Suprapubic skin (tissue), 4 donors: ENCODE results near the gene COQ10A. TPM values are rescaled to one million over a fixed set of nuclear protein-coding genes. Genes with fewer than 3 reads are reported as not detected.
"Not testable (repeated sequence)": the region's sequence is repeated elsewhere in the genome, so short reads cannot be mapped to it uniquely, and the experiment has no call there.

Source experiments
- DNase-seq, 2 donors: peaks; one replicate each; pipeline ENCODE4 v3.0.0-alpha.2; 2019; ENCODE audit warnings: low spot score in 2 of 2
- H3K27ac ChIP-seq: fragments of 200-600 bp; sonication (generic); one replicate; pipeline ENCODE4 v1.5.1; 2019
- H3K27me3 ChIP-seq: fragments of 200-600 bp; sonication (generic); one replicate; pipeline ENCODE4 v1.5.1; 2019
- H3K36me3 ChIP-seq: fragments of 200-600 bp; sonication (generic); one replicate; pipeline ENCODE4 v1.5.1; 2019
- H3K4me1 ChIP-seq: fragments of 200-600 bp; sonication (generic); one replicate; pipeline ENCODE4 v1.5.1; 2019
- H3K4me3 ChIP-seq: fragments of 200-600 bp; sonication (generic); one replicate; pipeline ENCODE4 v1.5.1; 2019; ENCODE audit warnings: mild to moderate bottlenecking
- H3K9me3 ChIP-seq: fragments of 200-600 bp; sonication (generic); one replicate; pipeline ENCODE4 v1.5.1; 2019
- EP300 ChIP-seq: sonication (generic); formaldehyde crosslinking; IDR thresholded peaks from one replicate; pipeline ENCODE4 v1.6.1; 2017; ENCODE audit warnings: antibody characterized with exemption
- POLR2A ChIP-seq, 2 donors: fragments of 450-650 bp; IDR thresholded peaks; one replicate each; pipeline ENCODE4 v1.6.1; 2017; ENCODE audit warnings: antibody characterized with exemption in 2 of 2, mild to moderate bottlenecking in 2 of 2, moderate library complexity in 2 of 2
- POLR2AphosphoS5 ChIP-seq, 3 donors: sonication (generic); formaldehyde crosslinking; IDR thresholded peaks; one replicate each; pipeline ENCODE4 v1.6.1; 2017; ENCODE audit warnings: antibody characterized with exemption in 3 of 3
- WGBS: methylation state at CpG from one replicate; pipeline ENCODE4 v1.1.5; 2018; 5-methylcytosine and 5-hydroxymethylcytosine counted together
- total RNA-seq, 4 donors: library from RNA; depleted of rRNA; stranded (reverse); fragments of >200 nt; gene quantifications; one replicate each; pipeline ENCODE4 v1.1.0, GENCODE V29; 2016
- TF ChIP-seq, protein P1 (sequence below), 2 donors: fragments of 200-600 bp in 1 of 2; fragments of 450-650 bp in 1 of 2; sonication (generic) in 1 of 2; IDR thresholded peaks; one replicate each; pipeline ENCODE4 v1.5.1; 2016 to 2019; ENCODE audit warnings: antibody characterized with exemption in 2 of 2, mild to moderate bottlenecking in 1 of 2, moderate library complexity in 1 of 2

COQ10A gene
- total RNA-seq, 4 donors from 2014 or later, result 3.4 to 17.0 (median 7.6) TPM

DNA sequence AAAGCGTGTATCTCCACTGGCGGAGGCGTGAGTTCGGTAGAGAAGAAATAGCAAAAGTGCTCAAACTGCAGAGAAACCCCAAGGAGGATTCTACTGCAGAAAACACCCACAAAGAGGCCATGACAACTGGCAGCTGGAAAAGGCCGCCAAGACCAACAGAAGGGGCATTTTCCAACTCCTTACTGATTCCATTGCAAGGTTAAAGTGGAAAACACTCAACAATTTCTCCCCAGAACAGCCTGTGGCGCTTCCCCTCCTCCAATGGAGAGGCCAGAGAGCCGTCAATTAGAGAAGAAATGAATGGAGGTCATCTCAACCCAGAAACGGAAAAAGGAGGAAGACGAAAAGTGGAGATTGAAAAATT, 7.9 kb upstream of the COQ10A start:
- peak overlapping the region; percentile 83 for H3K27ac ChIP-seq
- H3K4me1 ChIP-seq, result peaks cover 31% of the 10 kb centered on the region
- H3K36me3 ChIP-seq, result peaks cover 23% of the 10 kb centered on the region
- 4% methylated on average over 9 of the region's 9 CpGs for WGBS
- no peaks in the 10 kb centered on the region for H3K27me3 ChIP-seq
- no peak for DNase-seq
- TF ChIP-seq POLR2A (IDR thresholded peaks at IDR 0.05) (no peak), EP300 (no peak), POLR2AphosphoS5 (IDR thresholded peaks at IDR 0.05) (no peak)
- TF ChIP-seq, protein P1, sequence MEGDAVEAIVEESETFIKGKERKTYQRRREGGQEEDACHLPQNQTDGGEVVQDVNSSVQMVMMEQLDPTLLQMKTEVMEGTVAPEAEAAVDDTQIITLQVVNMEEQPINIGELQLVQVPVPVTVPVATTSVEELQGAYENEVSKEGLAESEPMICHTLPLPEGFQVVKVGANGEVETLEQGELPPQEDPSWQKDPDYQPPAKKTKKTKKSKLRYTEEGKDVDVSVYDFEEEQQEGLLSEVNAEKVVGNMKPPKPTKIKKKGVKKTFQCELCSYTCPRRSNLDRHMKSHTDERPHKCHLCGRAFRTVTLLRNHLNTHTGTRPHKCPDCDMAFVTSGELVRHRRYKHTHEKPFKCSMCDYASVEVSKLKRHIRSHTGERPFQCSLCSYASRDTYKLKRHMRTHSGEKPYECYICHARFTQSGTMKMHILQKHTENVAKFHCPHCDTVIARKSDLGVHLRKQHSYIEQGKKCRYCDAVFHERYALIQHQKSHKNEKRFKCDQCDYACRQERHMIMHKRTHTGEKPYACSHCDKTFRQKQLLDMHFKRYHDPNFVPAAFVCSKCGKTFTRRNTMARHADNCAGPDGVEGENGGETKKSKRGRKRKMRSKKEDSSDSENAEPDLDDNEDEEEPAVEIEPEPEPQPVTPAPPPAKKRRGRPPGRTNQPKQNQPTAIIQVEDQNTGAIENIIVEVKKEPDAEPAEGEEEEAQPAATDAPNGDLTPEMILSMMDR (IDR thresholded peaks at IDR 0.05), result no peak
- no peaks in the 10 kb centered on the region for H3K9me3 ChIP-seq
- peak overlapping the region; percentile 79 for H3K4me3 ChIP-seq

- DNase-seq, result no peak
- WGBS, result 97% methylated on average over 8 of the region's 8 CpGs
- Histone ChIP-seq H3K36me3 (peaks cover 8% of the 10 kb centered on the region), H3K27ac (no peak overlapping the region), H3K4me3 (no peak overlapping the region), H3K27me3 (no peaks in the 10 kb centered on the region), H3K9me3 (no peaks in the 10 kb centered on the region), H3K4me1 (peaks cover 31% of the 10 kb centered on the region)
- TF ChIP-seq POLR2AphosphoS5 (IDR thresholded peaks at IDR 0.05) (no peak), POLR2A (IDR thresholded peaks at IDR 0.05) (no peak), EP300 (no peak)
- TF ChIP-seq, protein P1 (IDR thresholded peaks at IDR 0.05), result no peak
Measured at GRCh38 chr12:56260380-56260779, 6.4 kb upstream of the COQ10A start.

GRCh38 chr12:56260921-56261320, 5.8 kb upstream of the COQ10A start:
- H3K27ac ChIP-seq, result no peak overlapping the region
- no peak overlapping the region for H3K4me3 ChIP-seq
- no peak for DNase-seq
- WGBS, result 88% methylated on average over 3 of the region's 3 CpGs
- H3K27me3 ChIP-seq, result no peaks in the 10 kb centered on the region
- H3K36me3 ChIP-seq, result peaks cover 2% of the 10 kb centered on the region
- TF ChIP-seq POLR2A (IDR thresholded peaks at IDR 0.05) (no peak), POLR2AphosphoS5 (IDR thresholded peaks at IDR 0.05) (no peak), EP300 (no peak)
- TF ChIP-seq, protein P1 (IDR thresholded peaks at IDR 0.05), result no peak
- H3K9me3 ChIP-seq, result no peaks in the 10 kb centered on the region
- H3K4me1 ChIP-seq, result peaks cover 33% of the 10 kb centered on the region

DNA sequence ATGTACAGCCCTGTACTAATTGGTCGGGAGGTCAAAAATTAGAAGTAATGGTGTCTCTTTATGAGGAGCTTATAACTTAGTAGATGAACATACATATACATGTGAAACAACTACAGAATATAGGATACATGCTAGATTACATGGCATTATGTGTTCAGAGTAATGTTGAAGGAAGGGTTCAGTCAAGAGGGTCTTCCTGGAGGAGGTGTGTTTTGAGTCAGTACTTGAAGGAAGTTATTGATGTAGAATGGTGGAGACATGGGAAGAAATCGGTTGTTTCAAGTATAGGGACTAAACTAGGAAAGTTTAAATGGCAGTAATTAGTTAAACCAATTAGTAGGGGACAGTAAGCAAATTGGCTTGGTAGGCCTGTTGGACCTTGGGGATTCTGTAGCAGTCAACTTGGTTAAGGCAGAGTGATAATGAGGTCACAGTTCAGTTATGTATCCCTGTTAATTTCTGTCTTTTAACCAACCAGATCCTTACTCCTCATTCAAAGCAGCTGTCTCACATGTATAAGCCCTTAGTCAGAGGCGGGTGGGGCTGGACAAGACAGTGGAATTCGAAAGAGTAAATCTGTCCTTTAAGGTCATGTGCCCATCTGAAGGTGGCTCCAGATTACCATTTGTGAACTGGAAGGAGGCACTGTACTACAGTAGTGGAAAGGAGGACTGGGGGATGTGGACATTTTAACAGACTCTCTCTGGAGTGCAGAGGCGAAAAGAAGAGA, 5.1 kb upstream of the COQ10A start:
- no peaks in the 10 kb centered on the region for H3K27me3 ChIP-seq
- no peak for DNase-seq
- WGBS, result 73% methylated on average over 5 of the region's 5 CpGs
- no peak overlapping the region for H3K27ac ChIP-seq
- no peak for TF ChIP-seq POLR2A (IDR thresholded peaks at IDR 0.05)
- no peak for TF ChIP-seq POLR2AphosphoS5 (IDR thresholded peaks at IDR 0.05)
- TF ChIP-seq EP300, result no peak
- TF ChIP-seq, protein P1 (IDR thresholded peaks at IDR 0.05), result no peak
- H3K4me1 ChIP-seq, result peaks cover 31% of the 10 kb centered on the region
- no peak overlapping the region for H3K4me3 ChIP-seq
- H3K36me3 ChIP-seq, result no peaks in the 10 kb centered on the region
- no peaks in the 10 kb centered on the region for H3K9me3 ChIP-seq

DNA sequence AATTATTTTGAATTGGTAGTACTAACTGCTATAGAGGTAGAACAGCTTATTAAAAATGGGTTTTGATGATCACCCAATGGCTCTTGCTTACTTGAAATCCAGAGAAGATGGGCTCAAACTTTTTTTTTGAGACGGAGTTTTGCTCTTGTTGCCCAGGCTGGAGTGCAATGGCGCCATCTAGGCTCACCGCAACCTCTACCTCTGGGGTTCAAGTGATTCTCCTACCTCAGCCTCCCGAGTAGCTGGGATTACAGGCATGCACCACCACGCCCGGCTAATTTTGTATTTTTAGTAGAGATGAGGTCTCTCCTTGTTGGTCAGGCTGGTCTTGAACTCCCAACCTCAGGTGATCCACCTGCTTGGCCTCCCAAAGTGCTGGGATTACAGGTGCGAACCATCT, 3.8 kb upstream of the COQ10A start:
- not testable (repeated sequence) for H3K9me3 ChIP-seq, DNase-seq, H3K27ac ChIP-seq, H3K36me3 ChIP-seq, H3K27me3 ChIP-seq, H3K4me3 ChIP-seq
- 89% methylated on average over 7 of the region's 7 CpGs for WGBS
- H3K4me1 ChIP-seq, result peaks cover 29% of the 10 kb centered on the region

DNA sequence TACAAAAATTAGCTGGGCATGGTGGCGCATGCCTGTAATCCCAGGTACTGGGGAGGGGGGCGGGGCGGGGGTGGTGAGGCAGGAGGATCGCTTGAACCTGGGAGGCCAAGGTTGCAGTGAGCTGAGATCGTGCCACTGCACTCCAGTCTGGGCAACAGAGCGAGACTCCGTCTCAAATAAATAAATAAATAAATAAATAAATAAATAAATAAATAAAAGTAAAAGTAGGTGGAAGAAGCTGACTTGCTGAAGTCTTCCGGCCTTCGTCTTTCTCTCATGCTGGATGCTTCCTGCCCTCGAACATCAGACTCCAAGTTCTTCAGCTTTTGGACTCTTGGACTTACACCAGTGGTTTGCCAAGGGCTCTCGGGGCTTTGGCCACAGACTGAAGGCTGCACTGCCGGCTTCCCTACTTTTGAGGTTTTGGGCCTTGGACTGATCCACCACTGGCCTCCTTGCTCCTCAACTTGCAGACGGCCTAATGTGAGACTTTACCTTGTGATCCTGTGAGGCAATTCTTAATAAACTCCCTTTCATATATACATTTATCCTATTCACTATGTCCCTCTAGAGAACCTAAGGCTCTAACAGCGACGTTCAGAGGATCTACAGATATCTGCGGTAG, 562 bp upstream of the COQ10A start:
- not testable (repeated sequence) for DNase-seq, H3K9me3 ChIP-seq, H3K27me3 ChIP-seq
- Histone ChIP-seq H3K27ac (peak overlapping the region; percentile 88), H3K4me3 (peak overlapping the region; percentile 63), H3K4me1 (peaks cover 19% of the 10 kb centered on the region), H3K36me3 (peaks cover 10% of the 10 kb centered on the region)
- 49% methylated on average over 16 of the region's 16 CpGs for WGBS
